Kidney (tissue), 14 donors: ENCODE measurements around the gene NRF1. TPM values are rescaled to one million over a fixed set of nuclear protein-coding genes. Genes with fewer than 3 reads are reported as not detected.

Experiments
- DNase-seq, 5 donors: peaks; one replicate each; pipeline ENCODE4 v3.0.0-alpha.2; 2013 to 2020
- FAIRE-seq: peaks from 2 replicates; lab custom pipeline; 2012; peaks lifted over from hg19 to GRCh38; lab: Jason Lieb, UNC
- H3K27ac ChIP-seq, 2 donors: one replicate each; pipeline ENCODE4 v1.7.0; 2013; ENCODE audit warnings: low read depth in 2 of 2, low read length in 2 of 2, inconsistent platforms in 1 of 2
- H3K27me3 ChIP-seq: one replicate; pipeline ENCODE4 v1.7.1; 2013; ENCODE audit warnings: low read length, inconsistent platforms; ENCODE audit not compliant: control insufficient read depth, insufficient read depth
- H3K36me3 ChIP-seq, 3 donors: one replicate each; pipeline versions ENCODE4 v1.7.0 to v1.7.1; 2013; ENCODE audit warnings: low read length in 3 of 3, control low read depth in 1 of 3, inconsistent platforms in 1 of 3; ENCODE audit not compliant: insufficient read depth in 3 of 3, control insufficient read depth in 2 of 3
- H3K4me1 ChIP-seq, 3 donors: one replicate each; pipeline versions ENCODE4 v1.7.0 to v1.7.1; 2013; ENCODE audit warnings: low read length in 3 of 3, inconsistent platforms in 1 of 3, low read depth in 1 of 3; ENCODE audit not compliant: control insufficient read depth in 2 of 3, insufficient read depth in 2 of 3
- H3K4me3 ChIP-seq, 3 donors: one replicate each; pipeline versions ENCODE4 v1.7.0 to v1.8.1; 2013; ENCODE audit warnings: low read length in 3 of 3, control low read depth in 1 of 3, inconsistent platforms in 1 of 3
- H3K9ac ChIP-seq, 3 donors: one replicate each; pipeline versions ENCODE4 v1.7.0 to v1.7.1; 2013; ENCODE audit warnings: low read length in 3 of 3, control low read depth in 1 of 3, inconsistent platforms in 1 of 3
- H3K9me3 ChIP-seq, 3 donors: one replicate each; pipeline versions ENCODE4 v1.7.0 to v1.7.1; 2013; ENCODE audit warnings: low read length in 3 of 3, control low read depth in 1 of 3, inconsistent platforms in 1 of 3; ENCODE audit not compliant: control insufficient read depth in 2 of 3, insufficient read depth in 1 of 3
- intact Hi-C: fragments of 100-400 bp; cut with DNase I; formaldehyde crosslinking; loops from one replicate; pipeline ENCODE4 v1.11.1; 2022
- polyA plus RNA-seq: library from polyadenylated mRNA; stranded (reverse); fragments of 350-450 nt; fragmentation: Illumina TruSeq; extraction: RNeasy Lipid Tissue Mini Kit (QIAGEN cat#74804); gene quantifications from one replicate; pipeline ENCODE4 v1.2.3, GENCODE V29; 2014; ENCODE audit warnings: low read depth, low replicate concordance; ENCODE audit not compliant: insufficient read depth
- total RNA-seq: library from RNA; stranded (reverse); fragmentation: NEBNext Ultra II Directional; extraction: Animal tissue kit (Norgen Biotek cat#: 25700); gene quantifications from one replicate; pipeline ENCODE4 v1.2.1, GENCODE V29; 2021
- TF ChIP-seq, protein P1 (sequence below): IDR thresholded peaks from 3 replicates; pipeline ENCODE4 v1.5.1; 2012; ENCODE audit warnings: mild to moderate bottlenecking, moderate library complexity, borderline replicate concordance; ENCODE audit not compliant: insufficient read depth; ENCODE audit errors: extremely low read depth
- donor health status: control.
- donor health status: control.
- donor health status: control.
- donor health status: control.
- donor health status: control.
- donor health status: DM: yes; HTN: yes; CAD: no.
- donor health status: Normal renal cell carcinoma (clear cell type).

Gene NRF1
- total and polyA plus RNA-seq, 2 donors from 2014 or later, result 8.8 to 19.4 TPM

DNA sequence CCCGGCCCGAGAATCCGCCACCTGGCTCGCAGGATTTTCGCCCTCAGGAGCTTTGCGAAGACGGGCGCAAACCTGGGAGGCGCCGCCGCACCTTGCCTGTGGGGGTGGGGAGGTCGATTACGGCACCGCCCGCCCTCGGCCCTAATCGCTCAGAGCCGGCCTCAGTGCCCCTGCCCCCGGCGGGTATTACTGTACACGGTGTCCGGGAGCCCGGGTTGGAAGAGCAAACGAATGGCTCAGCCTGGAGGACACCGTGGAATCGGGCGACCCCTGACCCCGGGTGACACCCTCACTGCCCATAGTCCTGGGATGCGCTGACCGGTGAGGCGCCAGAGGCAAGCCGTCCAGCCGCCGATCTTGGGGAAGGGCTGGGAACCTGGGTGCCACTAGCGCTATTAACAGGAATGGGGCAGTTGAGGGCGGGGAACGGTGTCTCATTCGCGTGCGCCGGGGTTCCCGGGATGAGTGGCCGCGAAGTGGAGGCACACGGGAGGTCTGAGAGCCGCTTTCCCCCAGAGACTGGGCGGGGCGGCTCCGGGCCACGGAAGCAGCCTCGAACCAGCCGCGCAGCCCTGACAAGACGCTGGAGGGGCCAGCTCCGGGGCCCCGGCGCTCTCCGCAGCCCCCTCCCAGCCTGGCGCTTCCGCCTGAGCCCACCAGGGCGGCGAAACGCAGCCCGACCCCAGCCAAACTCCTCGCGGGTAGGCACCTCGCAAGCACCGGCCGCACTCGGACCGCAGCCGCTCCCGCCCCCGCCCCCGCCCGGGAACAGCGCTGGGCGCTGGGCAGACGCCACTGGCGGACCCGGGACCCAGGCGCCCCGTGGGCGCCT is 167.5 kb downstream of the NRF1 start:
- Histone ChIP-seq H3K9me3 (no peaks in the 10 kb centered on the region), H3K27ac (no peak overlapping the region), H3K4me1 (peaks cover 0 to 18% (median 3%) of the 10 kb centered on the region in 3 donors), H3K27me3 (peaks cover 33% of the 10 kb centered on the region), H3K9ac (no peak overlapping the region), H3K36me3 (no peaks in the 10 kb centered on the region), H3K4me3 (peak overlapping the region in 1 of 3 donors; percentile 37)
- peak in 1 of 5 donors; percentile 76 for DNase-seq
- intact Hi-C loops, result no loop called here
- no peak for FAIRE-seq
- TF ChIP-seq, protein P1, sequence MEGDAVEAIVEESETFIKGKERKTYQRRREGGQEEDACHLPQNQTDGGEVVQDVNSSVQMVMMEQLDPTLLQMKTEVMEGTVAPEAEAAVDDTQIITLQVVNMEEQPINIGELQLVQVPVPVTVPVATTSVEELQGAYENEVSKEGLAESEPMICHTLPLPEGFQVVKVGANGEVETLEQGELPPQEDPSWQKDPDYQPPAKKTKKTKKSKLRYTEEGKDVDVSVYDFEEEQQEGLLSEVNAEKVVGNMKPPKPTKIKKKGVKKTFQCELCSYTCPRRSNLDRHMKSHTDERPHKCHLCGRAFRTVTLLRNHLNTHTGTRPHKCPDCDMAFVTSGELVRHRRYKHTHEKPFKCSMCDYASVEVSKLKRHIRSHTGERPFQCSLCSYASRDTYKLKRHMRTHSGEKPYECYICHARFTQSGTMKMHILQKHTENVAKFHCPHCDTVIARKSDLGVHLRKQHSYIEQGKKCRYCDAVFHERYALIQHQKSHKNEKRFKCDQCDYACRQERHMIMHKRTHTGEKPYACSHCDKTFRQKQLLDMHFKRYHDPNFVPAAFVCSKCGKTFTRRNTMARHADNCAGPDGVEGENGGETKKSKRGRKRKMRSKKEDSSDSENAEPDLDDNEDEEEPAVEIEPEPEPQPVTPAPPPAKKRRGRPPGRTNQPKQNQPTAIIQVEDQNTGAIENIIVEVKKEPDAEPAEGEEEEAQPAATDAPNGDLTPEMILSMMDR, result no peak

GRCh38 chr7:129779602-129780256 is 168.2 kb downstream of the NRF1 start:
- TF ChIP-seq, protein P1, result no peak
- H3K36me3 ChIP-seq, result no peaks in the 10 kb centered on the region
- DNase-seq (peak; percentile 76 to 86 (median 82)), FAIRE-seq (no peak)
- no peak overlapping the region for H3K9ac ChIP-seq
- peaks cover 0 to 18% (median 3%) of the 10 kb centered on the region in 3 donors for H3K4me1 ChIP-seq
- no peaks in the 10 kb centered on the region for H3K9me3 ChIP-seq
- peak overlapping the region in 1 of 3 donors; percentile 37 for H3K4me3 ChIP-seq
- intact Hi-C loops, result no loop called here
- H3K27ac ChIP-seq, result no peak overlapping the region
- peaks cover 36% of the 10 kb centered on the region for H3K27me3 ChIP-seq

- TF ChIP-seq, protein P1, result no peak
- FAIRE-seq (no peak), DNase-seq (peak; percentile 81 to 94 (median 84))
- Histone ChIP-seq H3K27me3 (peaks cover 42% of the 10 kb centered on the region), H3K27ac (no peak overlapping the region), H3K36me3 (no peaks in the 10 kb centered on the region), H3K9ac (no peak overlapping the region), H3K4me3 (peak overlapping the region; percentile 11 to 24 (median 21)), H3K4me1 (peaks cover 0 to 20% (median 3%) of the 10 kb centered on the region in 3 donors), H3K9me3 (no peaks in the 10 kb centered on the region)
- intact Hi-C loops, result no loop called here
Measured at GRCh38 chr7:129780257-129780973, 168.9 kb downstream of the NRF1 start.
